ENCODE data around the gene COL5A1.

The COL5A1 gene

GRCh38 chr9:134752471-134753168 is 111.0 kb downstream of the COL5A1 start:
- no peak for DNase-seq

DNA sequence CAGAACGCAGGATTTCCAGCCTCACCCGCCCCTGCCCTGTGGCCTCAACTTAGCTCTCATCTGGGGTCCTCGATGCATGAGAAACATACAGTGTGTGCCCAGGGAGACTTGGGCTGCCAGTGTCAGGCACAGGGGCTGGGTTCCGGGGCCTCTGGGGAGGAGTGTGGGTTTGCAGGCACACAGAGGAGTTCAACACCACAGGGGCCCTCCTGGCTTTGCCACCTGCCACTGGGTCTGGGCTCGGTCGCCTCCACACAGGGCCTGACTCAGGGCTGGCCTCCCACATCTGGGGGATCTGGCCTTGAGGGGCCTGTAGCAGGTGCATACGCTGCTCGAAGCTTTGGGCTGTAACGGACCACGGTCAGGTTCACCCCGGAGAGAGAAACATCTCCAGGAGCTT is 111.6 kb downstream of the COL5A1 start:
- DNase-seq = no peak

- DNase-seq = no peak
Observed at GRCh38 chr9:134755221-134755907, 113.8 kb downstream of the COL5A1 start.

DNA sequence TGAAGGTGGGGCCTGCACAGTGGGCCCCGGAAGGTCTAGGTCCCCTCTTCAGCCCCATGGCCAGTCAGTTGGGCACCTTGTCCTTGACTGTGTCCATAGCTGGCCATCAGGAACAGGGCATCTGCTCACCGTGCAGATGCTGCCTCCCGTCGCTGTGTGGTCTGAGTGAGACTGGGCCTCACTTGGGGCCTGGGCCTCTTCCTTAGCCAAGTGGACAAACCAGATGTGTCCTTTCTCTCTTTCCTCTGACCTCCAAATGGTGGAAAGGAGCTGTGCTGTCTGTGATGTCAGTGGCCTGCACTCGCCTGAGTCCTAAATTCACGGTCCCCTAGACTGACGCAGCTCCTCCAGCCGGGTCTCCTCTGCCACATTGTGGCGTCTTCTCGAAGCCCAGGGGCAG is 114.5 kb downstream of the COL5A1 start:
- DNase-seq = no peak

DNA sequence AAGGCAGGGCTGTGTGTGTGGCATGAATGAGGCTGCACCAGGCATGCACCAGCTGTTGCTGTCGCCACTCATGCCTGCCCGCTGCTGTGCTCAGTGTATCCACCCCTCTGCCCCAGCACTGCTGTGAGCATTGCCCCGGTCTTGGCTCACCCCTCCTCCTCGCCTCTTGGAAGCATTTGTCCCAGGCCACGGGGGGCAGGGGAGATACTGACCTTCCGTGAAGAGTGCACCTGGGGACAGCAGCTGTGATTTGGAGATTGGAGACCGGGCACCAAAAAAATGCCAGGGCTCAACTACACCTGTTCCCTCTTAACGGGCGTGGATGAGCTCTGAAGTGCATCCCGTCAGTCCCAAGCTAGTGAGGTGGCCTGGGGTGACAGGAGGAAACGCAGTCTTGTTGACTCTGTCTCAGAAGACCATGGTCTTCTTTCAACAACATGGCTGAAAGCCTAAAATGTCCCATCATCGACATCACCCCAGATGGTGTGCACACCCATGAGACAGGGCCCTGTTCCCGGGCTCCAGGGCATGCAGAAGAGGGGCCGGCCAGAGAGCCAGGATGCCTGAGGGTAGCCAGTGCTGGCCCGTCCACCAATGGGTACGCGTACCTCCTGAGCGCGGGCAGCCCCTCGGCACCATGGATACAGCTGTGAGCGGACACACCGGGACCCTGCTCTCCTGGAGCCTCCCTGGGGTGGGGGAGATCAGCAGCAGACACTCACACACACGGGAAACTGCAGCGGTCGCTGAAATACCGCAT is 115.8 kb downstream of the COL5A1 start:
- no peak for DNase-seq

- no peak for DNase-seq
Observed at GRCh38 chr9:134758949-134759607, 117.5 kb downstream of the COL5A1 start.

DNA sequence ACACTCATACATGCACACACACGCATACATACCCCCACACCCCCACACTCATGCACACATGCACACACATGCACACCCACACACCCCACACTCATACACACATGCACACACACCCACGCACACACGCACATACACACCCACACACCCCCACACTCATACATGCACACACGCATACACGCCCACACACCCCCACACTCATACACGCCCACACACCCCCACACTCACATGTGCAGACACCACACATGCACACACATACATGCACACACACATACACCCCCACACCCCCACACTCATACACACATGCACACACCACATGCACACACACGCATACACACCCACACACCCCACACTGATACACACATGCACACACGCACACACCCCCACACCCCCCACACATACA is 118.3 kb downstream of the COL5A1 start:
- no peak for DNase-seq

DNA sequence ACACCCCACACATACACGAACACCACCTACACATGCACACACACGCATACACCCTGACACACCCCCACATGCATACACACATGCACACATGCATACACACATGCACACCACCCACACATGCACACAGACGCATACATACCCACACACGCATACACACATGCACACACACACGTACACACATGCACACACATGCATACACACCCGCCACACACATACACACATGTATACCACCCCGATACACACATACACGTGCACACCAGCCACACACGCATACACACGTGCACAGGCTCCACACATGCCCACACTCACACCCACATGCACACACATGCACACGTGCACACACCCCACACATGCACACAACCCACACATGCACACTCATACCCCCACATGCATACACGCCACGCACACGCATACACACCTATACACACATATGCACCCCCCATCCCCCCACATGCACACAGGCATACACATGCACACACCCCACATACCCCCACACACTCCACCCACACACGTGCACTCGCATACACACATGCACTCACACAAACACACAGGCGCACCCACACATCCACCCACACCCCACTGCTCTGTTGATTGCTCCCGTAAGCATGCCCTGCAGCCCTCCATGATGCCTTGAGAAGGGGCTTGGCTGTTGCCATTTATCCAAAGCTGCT is 119.3 kb downstream of the COL5A1 start:
- DNase-seq = no peak

- no peak for DNase-seq
Observed at GRCh38 chr9:134764473-134765269, 123.1 kb downstream of the COL5A1 start.

DNA sequence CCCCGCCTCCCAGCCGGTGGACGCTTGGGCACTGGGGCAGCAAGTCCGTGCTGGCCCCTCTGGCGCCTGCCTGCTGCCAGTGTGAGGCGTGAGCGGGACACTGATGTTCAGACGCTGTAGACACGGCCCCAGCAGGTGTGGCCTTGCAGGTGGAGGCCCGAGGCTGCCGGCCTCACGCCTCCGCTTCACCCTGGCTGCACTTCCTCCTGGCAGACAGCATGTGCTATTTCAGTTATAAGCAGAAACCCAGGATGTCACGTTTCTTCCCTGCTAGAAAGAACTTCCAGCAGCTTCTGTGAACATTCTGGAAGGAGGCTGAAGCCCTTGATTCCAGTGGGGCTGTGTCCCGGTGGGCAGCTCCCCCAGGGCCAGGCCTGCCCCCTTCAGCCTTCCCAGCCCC is 124.2 kb downstream of the COL5A1 start:
- DNase-seq = no peak

- DNase-seq = no peak
Observed at GRCh38 chr9:134766587-134766986, 125.0 kb downstream of the COL5A1 start.

GRCh38 chr9:134768332-134768708 is 126.7 kb downstream of the COL5A1 start:
- DNase-seq = no peak

DNA sequence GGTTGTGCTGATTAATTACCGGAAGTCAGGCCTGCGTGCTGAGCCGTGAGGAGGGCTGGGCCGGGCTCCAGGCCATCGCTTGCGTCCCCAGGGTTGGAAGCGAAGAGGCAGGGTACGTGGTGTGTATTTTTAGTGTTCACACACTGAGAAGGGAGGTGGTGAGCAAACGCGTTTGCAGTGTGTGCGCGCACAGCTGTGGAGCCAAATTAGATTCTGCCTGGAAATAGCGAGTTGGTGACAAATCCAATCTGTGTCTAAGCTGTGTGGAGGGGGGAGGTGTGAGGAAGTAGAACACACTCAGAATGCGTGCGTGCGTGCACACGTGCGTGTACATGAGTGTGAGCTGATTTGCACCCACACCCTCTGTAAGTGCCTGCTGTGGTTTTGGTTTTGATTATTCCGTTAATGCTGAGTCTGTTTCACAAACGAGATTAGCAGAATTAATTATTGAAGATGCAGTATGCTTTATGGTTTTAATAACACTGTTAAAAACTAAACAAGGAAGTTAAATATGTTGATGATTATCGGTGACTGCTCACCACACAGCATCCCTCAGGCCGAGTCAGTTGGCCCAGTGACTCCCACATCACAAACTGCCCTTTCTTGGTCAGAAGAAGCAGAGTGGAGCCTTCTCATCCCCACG is 127.2 kb downstream of the COL5A1 start:
- no peak for DNase-seq

- peak; percentile 14 for DNase-seq
Observed at GRCh38 chr9:134770972-134771971, 129.7 kb downstream of the COL5A1 start.

GRCh38 chr9:134772331-134772730 is 130.7 kb downstream of the COL5A1 start:
- DNase-seq = no peak

DNA sequence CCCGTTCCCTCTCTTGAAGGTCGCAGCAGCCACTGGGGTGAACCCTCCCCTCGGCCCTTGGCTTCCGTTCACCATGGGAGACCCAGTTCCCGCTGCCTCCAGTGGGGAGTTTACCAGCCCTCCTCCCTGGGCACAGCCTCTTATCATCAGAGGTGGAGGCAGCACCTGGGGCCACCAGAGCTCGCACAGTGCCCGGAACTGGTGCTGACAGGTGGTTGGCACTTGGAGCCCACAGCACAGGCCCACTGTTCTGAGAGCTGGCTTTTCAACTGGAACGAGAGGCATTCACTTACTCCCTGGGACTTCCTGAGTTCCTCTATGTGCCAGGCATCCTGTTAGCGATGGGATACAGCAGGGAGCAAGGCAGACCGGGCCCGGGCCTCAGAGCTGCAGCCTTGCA is 132.2 kb downstream of the COL5A1 start:
- no peak for DNase-seq

- no peak for DNase-seq
Observed at GRCh38 chr9:134774410-134774809, 132.8 kb downstream of the COL5A1 start.

DNA sequence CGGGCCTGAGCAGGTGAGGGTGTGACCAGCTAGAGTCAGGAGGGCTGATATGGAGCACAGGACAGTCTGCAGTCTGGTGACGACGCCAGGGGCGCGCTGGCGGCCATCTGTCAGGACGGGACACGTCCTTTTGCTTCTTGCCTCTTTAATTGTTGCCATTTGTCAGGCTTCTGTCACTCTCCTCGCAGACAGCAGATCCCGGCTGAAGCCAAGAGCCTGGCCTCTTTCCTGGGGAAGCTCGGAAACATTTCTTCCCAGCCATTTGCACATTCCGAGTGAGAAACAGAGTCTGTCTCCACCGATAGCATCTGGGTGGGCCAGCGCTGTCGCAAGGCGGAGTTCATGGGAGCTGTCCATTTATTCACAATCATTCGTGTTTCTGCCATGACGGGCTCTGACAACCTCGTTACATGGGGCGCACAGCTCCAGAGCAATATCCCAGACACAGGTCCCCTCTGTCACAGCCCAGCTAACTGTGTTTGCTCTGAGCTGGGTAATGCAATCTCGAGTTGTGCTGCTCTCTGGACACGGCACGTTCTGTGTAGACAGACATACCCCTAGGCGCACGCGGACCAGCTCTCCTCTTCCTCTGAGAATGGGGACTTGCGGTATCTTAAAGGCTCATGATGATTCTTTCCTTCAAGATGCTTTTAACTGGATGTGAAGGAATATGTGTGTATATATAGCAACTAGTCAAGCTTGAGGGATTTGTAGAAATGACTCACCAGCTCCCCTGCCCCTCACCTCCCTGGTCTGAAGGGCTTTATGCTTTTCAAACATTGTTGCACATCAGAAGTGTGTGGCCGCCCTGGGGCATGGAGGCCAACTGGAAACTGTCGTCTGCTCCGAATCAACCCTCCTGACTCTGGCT is 133.7 kb downstream of the COL5A1 start:
- DNase-seq = no peak
